Loucy (cell line): ENCODE results near the gene FOXP4.

Source experiments
- H2AFZ ChIP-seq: fragments of 200-600 bp; sonication (generic); 2 replicates; pipeline ENCODE4 v1.6.0; 2016; ENCODE audit warnings: antibody characterized with exemption, mild to moderate bottlenecking, low read length, moderate library complexity
- H3F3A ChIP-seq: fragments of 200-600 bp; 2 replicates; pipeline ENCODE4 v1.6.0; 2016; ENCODE audit warnings: antibody characterized with exemption, low read depth, mild to moderate bottlenecking
- H3K27me3 ChIP-seq: fragments of 200-600 bp; sonication (generic); 2 replicates; pipeline ENCODE4 v1.6.1; 2014; ENCODE audit warnings: low read length, mild to moderate bottlenecking; ENCODE audit not compliant: insufficient read depth, poor library complexity, severe bottlenecking
- H3K36me3 ChIP-seq: fragments of 200-600 bp; sonication (generic); 2 replicates; pipeline ENCODE4 v1.6.1; 2016; ENCODE audit warnings: low read length; ENCODE audit not compliant: insufficient read depth
- H3K4me1 ChIP-seq: fragments of 200-600 bp; sonication (generic); 2 replicates; pipeline ENCODE4 v1.5.1; 2014; ENCODE audit warnings: low read length, mild to moderate bottlenecking; ENCODE audit not compliant: insufficient read depth, poor library complexity, severe bottlenecking
- H3K4me2 ChIP-seq: fragments of 200-600 bp; sonication (generic); 2 replicates; pipeline ENCODE4 v1.6.0; 2014; ENCODE audit warnings: antibody characterized with exemption, low read length, low read depth, mild to moderate bottlenecking; ENCODE audit not compliant: poor library complexity, severe bottlenecking
- H3K4me3 ChIP-seq: fragments of 200-600 bp; sonication (generic); 2 replicates; pipeline ENCODE4 v1.5.1; 2014; ENCODE audit warnings: low read length, mild to moderate bottlenecking, mixed read lengths; ENCODE audit not compliant: poor library complexity, severe bottlenecking
- H3K79me2 ChIP-seq: fragments of 200-600 bp; sonication (generic); 2 replicates; pipeline ENCODE4 v1.6.1; 2014; ENCODE audit warnings: low read length; ENCODE audit not compliant: insufficient read depth
- H3K9ac ChIP-seq: fragments of 200-600 bp; sonication (generic); 2 replicates; pipeline ENCODE4 v1.6.0; 2014; ENCODE audit warnings: mild to moderate bottlenecking, low read depth, low read length, moderate library complexity; ENCODE audit not compliant: poor library complexity, severe bottlenecking
- H3K9me2 ChIP-seq: fragments of 200-600 bp; sonication (generic); replicated peaks from 2 replicates; pipeline ENCODE4 v1.6.1; 2016; ENCODE audit warnings: low read depth, low read length, mixed read lengths
- H3K9me3 ChIP-seq: fragments of 200-600 bp; sonication (generic); 2 replicates; pipeline ENCODE4 v1.6.1; 2014; ENCODE audit warnings: mild to moderate bottlenecking, antibody characterized with exemption, low read length, low read depth; ENCODE audit not compliant: insufficient read depth
- H4K20me1 ChIP-seq: fragments of 200-600 bp; sonication (generic); 2 replicates; pipeline ENCODE4 v1.6.0; 2014; ENCODE audit warnings: antibody characterized with exemption, low read length, mild to moderate bottlenecking; ENCODE audit not compliant: insufficient read depth, poor library complexity, severe bottlenecking
- CTCF ChIP-seq: fragments of 200-600 bp; sonication (generic); conservative IDR thresholded peaks from 2 replicates; pipeline ENCODE4 v1.5.1; 2014; ENCODE audit warnings: mild to moderate bottlenecking, antibody characterized with exemption, low read length
- EZH2phosphoT487 ChIP-seq: fragments of 200-600 bp; IDR thresholded peaks from 2 replicates; pipeline ENCODE4 v1.6.1; 2018; ENCODE audit warnings: antibody characterized with exemption, mild to moderate bottlenecking, moderate library complexity, borderline replicate concordance

FOXP4 gene

DNA sequence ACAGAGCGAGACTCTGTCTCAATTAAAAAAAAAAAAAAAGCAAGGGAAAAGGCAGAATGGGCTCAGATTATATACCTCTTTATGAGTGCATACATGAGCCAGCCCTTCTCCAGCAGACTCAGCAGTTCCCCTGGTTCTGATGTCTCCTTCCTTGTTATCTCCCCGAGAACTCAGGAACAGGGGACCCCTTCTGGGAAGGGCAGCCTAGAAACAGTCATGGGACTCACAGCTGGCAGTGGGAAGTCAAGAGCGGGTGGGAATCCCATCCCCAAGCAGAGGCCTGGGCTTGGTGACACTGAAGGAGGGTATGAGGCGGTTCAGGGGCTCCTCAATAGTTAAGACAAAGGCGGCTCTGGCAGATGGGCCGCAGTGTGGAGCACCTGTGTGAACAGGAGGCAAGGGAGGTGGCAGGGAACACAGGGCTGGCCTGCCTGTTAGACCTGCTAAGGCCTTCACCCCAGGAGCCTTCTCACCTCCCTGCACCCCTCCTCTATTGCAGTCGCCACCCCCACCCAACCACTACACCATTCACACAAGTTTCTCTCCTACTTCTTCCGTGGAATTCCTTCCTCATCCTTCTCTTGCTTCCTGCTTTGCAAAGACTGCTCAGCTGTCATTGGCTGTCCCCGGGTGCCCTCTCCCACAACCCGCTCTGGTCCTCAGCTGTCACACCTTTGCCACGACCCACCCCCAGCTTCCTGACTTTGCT, 62.4 kb downstream of the FOXP4 start:
- H3K4me3 ChIP-seq = no peak overlapping the region
- no peaks in the 10 kb centered on the region for H3K4me1 ChIP-seq
- no peak overlapping the region for H3K9ac ChIP-seq
- H3K36me3 ChIP-seq = no peaks in the 10 kb centered on the region
- H3K9me2 ChIP-seq = no peaks in the 10 kb centered on the region
- no peaks in the 10 kb centered on the region for H3F3A ChIP-seq
- H3K27me3 ChIP-seq = no peaks in the 10 kb centered on the region
- H2AFZ ChIP-seq = no peak overlapping the region
- TF ChIP-seq CTCF = no peak
- H3K4me2 ChIP-seq = no peak overlapping the region
- no peaks in the 10 kb centered on the region for H4K20me1 ChIP-seq
- H3K9me3 ChIP-seq = no peaks in the 10 kb centered on the region
- no peaks in the 10 kb centered on the region for H3K79me2 ChIP-seq

- no peaks in the 10 kb centered on the region for H3K9me2 ChIP-seq
- H3K4me2 ChIP-seq = no peak overlapping the region
- no peaks in the 10 kb centered on the region for H3K9me3 ChIP-seq
- H3K4me3 ChIP-seq = no peak overlapping the region
- no peaks in the 10 kb centered on the region for H3K79me2 ChIP-seq
- H3F3A ChIP-seq = no peaks in the 10 kb centered on the region
- no peak overlapping the region for H2AFZ ChIP-seq
- H4K20me1 ChIP-seq = no peaks in the 10 kb centered on the region
- TF ChIP-seq CTCF (no peak), EZH2phosphoT487 (no peak)
- no peak overlapping the region for H3K9ac ChIP-seq
- no peaks in the 10 kb centered on the region for H3K27me3 ChIP-seq
- H3K36me3 ChIP-seq = no peaks in the 10 kb centered on the region
- H3K4me1 ChIP-seq = no peaks in the 10 kb centered on the region
These were observed 68.5 kb downstream of the FOXP4 start for GRCh38 chr6:41614715-41615114.

GRCh38 chr6:41615311-41615710, 69.1 kb downstream of the FOXP4 start:
- Histone ChIP-seq H3K79me2 (no peaks in the 10 kb centered on the region), H3K4me3 (no peak overlapping the region), H3K27me3 (no peaks in the 10 kb centered on the region), H3K36me3 (no peaks in the 10 kb centered on the region), H3F3A (no peaks in the 10 kb centered on the region), H3K4me2 (no peak overlapping the region), H3K9me3 (no peaks in the 10 kb centered on the region; the same call in 1 of the 2 replicates), H4K20me1 (no peaks in the 10 kb centered on the region), H3K4me1 (no peaks in the 10 kb centered on the region), H2AFZ (no peak overlapping the region), H3K9me2 (no peaks in the 10 kb centered on the region), H3K9ac (no peak overlapping the region)
- TF ChIP-seq CTCF (no peak), EZH2phosphoT487 (no peak)
